ENCODE data around the gene ZNF280B. TPM values are rescaled to one million over a fixed set of nuclear protein-coding genes. Genes with fewer than 3 reads are reported as not detected.
"Not testable (repeated sequence)": the region's sequence is repeated elsewhere in the genome, so short reads cannot be mapped to it uniquely, and the experiment has no call there.

The ZNF280B gene
- total and polyA plus RNA-seq, 2 donors (not counting 3 experiments of a cell fraction or from before 2014, with no cell fraction given), result 1.5 to 3.1 TPM

GRCh38 chr22:22446517-22446916 lies 62.0 kb downstream of the ZNF280B start:
- H3K4me2 ChIP-seq (ENCODE audit: insufficient read depth, low read length), result no peak overlapping the region
- no peaks in the 10 kb centered on the region for H4K20me1 ChIP-seq (replicated peaks; ENCODE audit: control insufficient read depth, extremely low read depth, insufficient read depth, low read length)
- no peak overlapping the region for H3K4me3 ChIP-seq (replicated peaks in 1 of 3; ENCODE audit: insufficient read depth in 1 of 3, low read depth in 1 of 3, low read length in 3 of 3)
- CTCF ChIA-PET, result interaction anchor here (1.3 kb wide), 1 partner anchor 16 kb away, joined by 8 read pairs; no protein-coding TSS in a partner anchor
- no peak for DNase-seq (ENCODE audit: low read depth, low spot score)
- POLR2A ChIA-PET, result no interaction called here
- H3K79me2 ChIP-seq (ENCODE audit: control insufficient read depth, insufficient read depth, low read length), result no peaks in the 10 kb centered on the region
- no peak overlapping the region for H3K27ac ChIP-seq (ENCODE audit: insufficient read depth, low read depth, low read length)
- no peak for TF ChIP-seq FOS (IDR thresholded peaks at IDR 0.05; ENCODE audit: borderline replicate concordance, insufficient read depth, low read length)
- TF ChIP-seq POLR2AphosphoS5 (IDR thresholded peaks at IDR 0.05; ENCODE audit: insufficient read depth, low read depth, low read length), result no peak
- TF ChIP-seq, protein P1, sequence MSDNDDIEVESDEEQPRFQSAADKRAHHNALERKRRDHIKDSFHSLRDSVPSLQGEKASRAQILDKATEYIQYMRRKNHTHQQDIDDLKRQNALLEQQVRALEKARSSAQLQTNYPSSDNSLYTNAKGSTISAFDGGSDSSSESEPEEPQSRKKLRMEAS (IDR thresholded peaks at IDR 0.05; ENCODE audit: insufficient read depth, insufficient read length), result no peak
- no peak for TF ChIP-seq CTCF (IDR thresholded peaks at IDR 0.05; ENCODE audit: extremely low read depth in 1 of 2, insufficient read depth in 1 of 2, low read depth in 1 of 2, low read length in 2 of 2)
- H3K9me3 ChIP-seq (replicated peaks; ENCODE audit: control insufficient read depth, insufficient read depth, low read length), result no peaks in the 10 kb centered on the region
- H3K27me3 ChIP-seq (ENCODE audit: control insufficient read depth in 2 of 2, insufficient read depth in 2 of 2, low read length in 2 of 2), result peaks cover 8 to 10% of the 10 kb centered on the region in 2 experiments
- dilution Hi-C loops (cut with MboI; ENCODE audit: extremely low pct_ligation_motif_present, low sequenced_read_pairs), result no loop called here
- intact Hi-C loops (cut with micrococcal nuclease), result no loop called here
- no peaks in the 10 kb centered on the region for H3K36me3 ChIP-seq (ENCODE audit: control insufficient read depth in 2 of 2, extremely low read depth in 1 of 2, insufficient read depth in 2 of 2, low read length in 2 of 2)
- BruUV-seq (replicated peaks), result no TSS peak
- H3K4me1 ChIP-seq (ENCODE audit: control insufficient read depth, extremely low read depth, insufficient read depth, low read length), result no peaks in the 10 kb centered on the region
- FAIRE-seq, result no peak
- H2AFZ ChIP-seq (ENCODE audit: low read depth, low read length), result no peak overlapping the region
- no peak overlapping the region for H3K9ac ChIP-seq (replicated peaks; ENCODE audit: extremely low read depth, insufficient read depth, low read length)
- H3K9me1 ChIP-seq (replicated peaks; ENCODE audit: control insufficient read depth, extremely low read depth, insufficient read depth, low read length), result no peaks in the 10 kb centered on the region

DNA sequence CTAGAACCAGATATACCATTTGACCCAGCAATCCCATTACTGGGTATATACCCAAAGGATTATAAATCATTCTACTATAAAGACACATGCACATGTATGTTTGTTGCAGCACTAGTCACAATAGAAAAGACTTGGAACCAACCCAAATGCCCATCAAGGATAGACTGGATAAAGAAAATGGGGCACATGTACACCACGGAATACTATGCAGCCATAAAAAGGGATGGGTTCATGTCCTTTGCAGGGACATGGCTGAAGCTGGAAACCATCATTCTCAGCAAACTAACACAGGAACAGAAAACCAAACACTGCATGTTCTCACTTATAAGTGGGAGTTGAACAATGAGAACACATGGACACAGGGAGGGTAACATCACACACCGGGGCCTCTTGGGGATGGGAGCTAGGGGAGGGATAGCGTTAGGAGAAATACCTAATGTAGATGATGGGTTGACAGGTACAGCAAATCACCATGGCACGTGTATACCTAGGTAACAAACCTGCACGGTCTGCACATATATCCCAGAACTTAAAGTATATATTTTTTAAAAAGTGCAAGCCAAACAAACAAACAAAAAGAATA lies 64.4 kb downstream of the ZNF280B start:
- POLR2A ChIA-PET; H2AFZ ChIP-seq (ENCODE audit: low read depth, low read length); intact Hi-C loops (cut with micrococcal nuclease); H3K27ac ChIP-seq (ENCODE audit: insufficient read depth, low read depth, low read length); H3K9me3 ChIP-seq (replicated peaks; ENCODE audit: control insufficient read depth, insufficient read depth, low read length); H3K9ac ChIP-seq (replicated peaks; ENCODE audit: extremely low read depth, insufficient read depth, low read length); DNase-seq (ENCODE audit: low read depth, low spot score); H3K79me2 ChIP-seq (ENCODE audit: control insufficient read depth, insufficient read depth, low read length); H3K27me3 ChIP-seq (ENCODE audit: control insufficient read depth in 2 of 2, insufficient read depth in 2 of 2, low read length in 2 of 2); H3K4me3 ChIP-seq (replicated peaks in 1 of 3; ENCODE audit: insufficient read depth in 1 of 3, low read depth in 1 of 3, low read length in 3 of 3); H3K4me2 ChIP-seq (ENCODE audit: insufficient read depth, low read length); H3K4me1 ChIP-seq (ENCODE audit: control insufficient read depth, extremely low read depth, insufficient read depth, low read length); H3K36me3 ChIP-seq (ENCODE audit: control insufficient read depth in 2 of 2, extremely low read depth in 1 of 2, insufficient read depth in 2 of 2, low read length in 2 of 2); H4K20me1 ChIP-seq (replicated peaks; ENCODE audit: control insufficient read depth, extremely low read depth, insufficient read depth, low read length); H3K9me1 ChIP-seq (replicated peaks; ENCODE audit: control insufficient read depth, extremely low read depth, insufficient read depth, low read length); dilution Hi-C loops (cut with MboI; ENCODE audit: extremely low pct_ligation_motif_present, low sequenced_read_pairs); BruUV-seq (replicated peaks); FAIRE-seq: not testable (repeated sequence)
- CTCF ChIA-PET, result interaction anchor here (1.8 kb wide), 1 partner anchor 21 kb away, joined by 4 read pairs; no protein-coding TSS in a partner anchor
